GM19023 (cell line): ENCODE results near the gene BCAR1.
A peak's percentile ranks its signal among the peaks of the same experiment; 100 is the strongest.
"Not testable (repeated sequence)": the region's sequence is repeated elsewhere in the genome, so short reads cannot be mapped to it uniquely, and the experiment has no call there.

Experiments
- ATAC-seq: cut with Tn5 transposase; IDR thresholded peaks from one replicate; pipeline ENCODE4 v1.9.1; 2021; ENCODE audit warnings: mild to moderate bottlenecking, moderate library complexity; ENCODE audit not compliant: unreplicated experiment

The BCAR1 gene

DNA sequence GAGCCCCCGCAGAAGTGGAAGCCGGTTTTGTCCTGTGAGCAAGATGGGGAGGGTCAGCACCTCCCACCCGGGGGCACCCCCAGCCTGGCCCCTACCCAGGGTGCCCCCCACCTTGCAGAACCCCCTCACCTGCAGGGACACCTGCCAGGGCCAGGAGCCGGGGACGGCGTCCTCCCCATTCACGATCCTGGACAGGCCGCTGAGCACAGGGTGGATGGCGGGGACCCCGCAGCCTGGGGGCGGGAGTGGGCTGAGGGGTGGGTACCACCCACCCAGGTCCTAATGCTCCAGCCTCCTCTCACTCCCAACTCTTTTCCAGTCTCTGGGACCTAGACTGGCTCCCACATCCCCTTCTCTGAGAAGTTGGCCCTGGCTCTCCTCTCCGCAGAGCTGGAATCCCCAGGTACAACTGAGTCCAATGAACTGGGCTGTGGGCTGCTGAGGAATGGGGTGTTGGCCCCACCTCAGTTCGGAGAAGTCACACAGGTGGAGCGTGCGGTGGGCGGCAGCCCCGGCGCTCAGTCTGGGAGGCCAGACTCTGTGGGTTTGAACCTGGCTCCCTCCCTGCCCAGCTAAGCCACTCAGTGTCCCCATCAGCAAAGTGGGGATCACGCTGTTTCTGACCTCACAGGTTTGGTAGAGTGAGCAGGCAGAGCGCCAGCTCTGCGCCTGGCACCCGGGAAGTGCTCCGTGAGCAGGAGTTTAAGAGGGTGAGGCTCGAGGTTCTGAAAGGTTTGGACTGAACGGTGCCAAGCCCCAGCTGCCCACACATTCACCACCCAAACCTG, 45.3 kb downstream of the BCAR1 start:
- peak; percentile 24 for ATAC-seq

GRCh38 chr16:75205438-75205837, 46.0 kb downstream of the BCAR1 start:
- not testable (repeated sequence) for ATAC-seq

DNA sequence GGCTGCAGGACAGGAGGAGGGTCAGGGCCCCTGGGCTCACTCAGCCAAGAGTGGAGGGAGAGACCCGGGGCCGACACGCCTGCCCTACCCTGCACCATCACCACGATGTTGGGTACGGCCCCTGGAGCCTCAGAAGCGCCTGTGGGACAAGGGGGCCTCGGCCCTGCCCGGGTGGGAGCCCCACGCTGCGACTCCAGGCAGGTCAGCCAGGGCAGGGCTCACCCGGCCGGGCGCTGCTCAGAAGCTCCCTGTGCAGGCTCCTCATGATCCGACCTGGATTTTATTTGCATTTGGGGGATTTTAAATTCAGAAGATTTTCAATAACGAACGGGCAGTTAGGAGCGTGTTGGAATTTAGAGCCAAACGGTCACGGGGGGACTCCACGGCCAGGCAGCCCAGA, 46.5 kb downstream of the BCAR1 start:
- not testable (repeated sequence) for ATAC-seq

GRCh38 chr16:75204410-75204758, 47.0 kb downstream of the BCAR1 start:
- no peak for ATAC-seq

GRCh38 chr16:75203667-75204409, 47.6 kb downstream of the BCAR1 start:
- ATAC-seq: no peak

DNA sequence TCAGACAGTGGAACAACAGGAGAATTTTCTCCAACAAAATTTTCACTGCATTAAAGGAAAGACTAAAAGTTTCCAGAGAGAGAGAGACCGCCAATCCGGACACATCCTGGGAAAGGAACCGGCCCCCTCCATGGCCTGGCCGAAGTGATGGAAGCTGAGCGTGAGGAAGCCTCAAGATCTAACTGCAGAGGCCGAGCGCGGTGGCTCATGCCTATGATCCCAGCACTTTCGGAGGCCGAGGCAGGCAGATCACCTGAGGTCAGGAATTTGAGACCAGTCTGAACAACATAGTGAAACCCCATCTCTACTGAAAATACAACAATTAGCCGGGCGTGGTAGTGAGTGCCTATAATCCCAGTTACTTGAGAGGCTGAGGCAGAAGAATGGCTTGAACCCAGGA, 48.3 kb downstream of the BCAR1 start:
- no peak for ATAC-seq

DNA sequence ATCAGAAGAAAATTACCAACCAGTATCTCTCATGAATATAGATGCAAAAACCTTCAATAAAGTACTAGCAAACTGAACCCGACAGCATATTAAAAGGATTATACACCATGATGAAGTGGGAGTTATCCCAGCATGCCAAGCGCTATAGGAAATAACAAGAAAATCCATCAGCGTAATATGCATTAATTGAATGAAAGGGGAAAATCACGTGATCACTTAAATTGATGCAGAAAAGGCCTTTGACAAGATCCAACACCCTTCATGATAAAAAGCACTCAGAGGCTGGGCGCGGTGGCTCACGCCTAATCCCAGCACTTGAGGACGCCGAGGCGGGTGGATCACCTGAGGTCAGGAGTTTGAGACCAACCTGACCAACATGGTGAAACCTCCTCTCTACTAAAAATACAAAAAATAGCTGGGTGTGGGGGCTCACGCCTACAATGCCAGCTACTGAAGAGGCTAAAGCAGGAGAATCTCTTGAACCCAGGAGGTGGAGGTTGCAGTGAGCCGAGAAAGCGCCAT, 49.3 kb downstream of the BCAR1 start:
- ATAC-seq: no peak

- no peak for ATAC-seq
Measured at GRCh38 chr16:75198135-75198600, 53.3 kb downstream of the BCAR1 start.

DNA sequence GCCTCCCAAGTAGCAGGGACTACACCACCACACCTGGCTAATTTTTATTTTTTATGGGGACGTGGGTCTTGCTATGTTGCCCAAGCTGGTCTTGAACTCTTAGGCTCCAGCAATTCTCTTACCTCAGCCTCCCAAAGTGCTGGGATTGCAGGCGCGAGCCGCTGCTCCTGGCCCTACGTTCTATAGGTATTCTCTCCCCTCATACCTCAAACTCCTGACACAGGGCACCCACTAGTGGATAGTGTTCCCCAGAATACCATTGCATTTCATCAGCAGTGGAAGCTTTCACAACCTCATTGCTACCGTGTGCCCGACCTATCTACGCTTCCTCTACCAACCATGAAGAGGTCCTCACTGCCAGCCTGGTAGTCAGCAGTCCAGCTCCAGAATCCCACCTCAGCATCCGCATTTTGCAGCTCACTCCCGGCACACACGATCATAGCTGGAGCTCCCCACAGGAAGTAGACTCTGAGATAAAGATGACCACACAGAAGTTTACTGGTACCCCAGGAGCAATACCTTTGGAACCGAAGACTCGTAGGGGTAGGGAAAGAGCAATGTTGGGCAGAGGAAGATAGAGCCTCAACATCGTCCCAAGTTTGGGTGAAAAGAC, 53.8 kb downstream of the BCAR1 start:
- no peak for ATAC-seq

- ATAC-seq: no peak
Measured at GRCh38 chr16:75196836-75197235, 54.6 kb downstream of the BCAR1 start.

DNA sequence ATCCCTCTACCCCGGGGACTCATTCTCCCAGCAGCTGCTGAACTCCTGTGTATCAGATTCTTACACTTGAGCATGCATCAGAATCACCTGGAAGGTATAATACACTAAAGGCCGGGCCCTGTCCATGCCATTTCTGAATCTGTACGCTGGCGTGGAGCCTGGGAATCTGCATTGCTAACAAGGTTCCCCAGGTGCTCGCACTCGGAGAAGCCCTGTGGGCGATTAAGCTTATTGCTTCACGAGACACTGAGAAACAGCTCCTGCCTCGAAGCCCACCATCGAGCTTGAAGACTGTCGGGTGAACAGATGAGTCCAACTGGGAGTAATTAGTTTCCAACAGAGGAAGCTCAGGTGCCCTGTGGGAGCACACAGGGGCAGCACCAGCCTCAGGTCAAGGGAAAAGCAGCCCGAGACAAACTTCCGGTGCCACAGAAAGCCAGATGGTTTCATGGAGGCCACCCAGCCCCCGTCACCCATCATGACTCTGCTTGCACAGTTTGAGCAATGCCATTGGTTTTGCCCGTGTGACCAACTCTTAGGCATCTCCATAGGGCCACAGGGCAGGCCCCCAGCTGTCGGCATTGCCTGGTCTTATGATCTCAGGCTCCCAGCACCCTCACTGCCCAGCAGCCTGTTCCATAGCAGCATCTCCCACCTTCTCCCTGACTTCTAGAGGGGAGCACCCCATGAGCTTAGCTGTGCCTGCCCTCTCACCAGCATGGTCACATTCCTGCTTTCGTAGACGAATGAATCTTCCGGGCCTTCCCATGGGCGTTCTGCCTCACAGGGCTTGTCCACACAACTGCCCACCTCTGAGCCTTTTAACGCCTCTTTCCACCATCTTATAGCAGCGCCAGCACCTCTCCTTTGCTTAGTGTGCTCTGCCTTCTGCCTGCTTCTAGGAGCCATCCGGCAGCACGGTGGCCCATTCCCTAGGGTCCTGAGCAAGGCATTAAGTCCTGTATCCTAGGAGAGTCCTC, 55.3 kb downstream of the BCAR1 start:
- no peak for ATAC-seq

DNA sequence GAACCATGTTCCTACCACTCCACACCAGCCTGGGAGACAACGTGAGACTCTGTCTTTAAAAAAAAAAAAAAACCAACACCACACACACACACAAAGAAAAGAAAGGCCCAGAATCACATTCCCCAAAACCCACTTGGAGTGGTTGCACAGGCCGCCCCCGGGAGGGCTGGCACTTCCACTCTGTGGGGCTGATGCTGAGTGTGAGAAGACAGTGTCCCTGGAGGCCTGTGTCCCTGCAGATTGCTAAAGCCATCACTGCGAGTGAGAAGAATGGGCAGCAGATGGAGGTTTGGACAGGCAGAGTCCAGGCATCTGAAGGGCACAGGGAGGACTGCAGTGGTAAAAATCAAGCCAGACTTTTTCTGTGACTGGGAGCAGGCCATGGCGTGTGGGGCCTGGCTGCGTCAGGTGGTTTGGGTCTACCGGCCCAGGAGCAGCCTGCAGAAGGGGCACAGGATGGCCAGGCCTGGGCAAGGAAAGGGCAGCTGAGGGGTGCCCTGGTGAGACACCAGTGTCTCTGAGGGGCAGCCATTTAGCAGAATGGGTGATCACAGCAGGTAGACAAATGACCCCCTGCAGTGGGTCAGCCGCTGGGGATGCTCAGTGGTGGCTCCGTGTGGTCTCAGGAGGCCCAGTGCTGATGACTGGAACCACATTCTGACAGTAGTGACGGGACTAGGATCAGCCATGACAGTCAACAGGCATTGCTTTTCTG, 57.5 kb downstream of the BCAR1 start:
- no peak for ATAC-seq

- ATAC-seq: no peak
Measured at GRCh38 chr16:75193265-75193650, 58.2 kb downstream of the BCAR1 start.

GRCh38 chr16:75192606-75193264, 58.7 kb downstream of the BCAR1 start:
- no peak for ATAC-seq

- no peak for ATAC-seq
Measured at GRCh38 chr16:75189638-75190245, 61.7 kb downstream of the BCAR1 start.

- no peak for ATAC-seq
Measured at GRCh38 chr16:75188832-75189477, 62.5 kb downstream of the BCAR1 start.

- ATAC-seq: no peak
Measured at GRCh38 chr16:75181630-75182029, 69.8 kb downstream of the BCAR1 start.

GRCh38 chr16:75179208-75179607, 72.2 kb downstream of the BCAR1 start:
- no peak for ATAC-seq
